ENCODE measurements around the gene HTR1D. TPM values are rescaled to one million over a fixed set of nuclear protein-coding genes. Genes with fewer than 3 reads are reported as not detected.

HTR1D gene
- total and polyA plus RNA-seq, 2 experiments from 2014 or later = not detected

DNA sequence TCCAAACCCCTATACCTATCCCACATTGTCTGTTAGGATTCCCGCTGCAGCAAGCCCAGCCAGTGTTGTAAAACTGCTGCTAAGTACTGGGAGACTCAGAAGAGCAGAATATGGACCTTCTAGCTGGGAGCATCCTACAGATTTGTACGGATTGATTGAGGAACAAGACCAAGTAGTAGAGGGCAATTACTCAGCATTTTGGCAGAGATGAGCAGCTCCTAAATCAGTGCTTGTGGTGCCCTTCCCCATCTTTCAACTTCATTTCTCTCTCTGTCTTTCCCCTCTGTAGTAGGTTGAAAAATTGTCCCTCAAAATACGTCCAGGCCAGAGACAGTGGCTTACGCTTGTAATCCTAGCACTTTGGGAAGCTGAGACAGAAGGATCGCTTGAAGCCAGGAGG is 37.3 kb upstream of the HTR1D start:
- H3K27ac ChIP-seq = no peak overlapping the region
- H3K79me2 ChIP-seq (ENCODE audit: insufficient read depth) = no peaks in the 10 kb centered on the region
- WGBS, 2 experiments (ENCODE audit: low coverage in 1 of 2, low lambda C conversion rate in 2 of 2, missing lambda C conversion rate in 2 of 2) = 80 to 81% methylated on average over 5 of the region's 5 CpGs
- no peak overlapping the region for H2AFZ ChIP-seq
- H3K36me3 ChIP-seq (ENCODE audit: low read depth) = no peaks in the 10 kb centered on the region
- H3K9me2 ChIP-seq (ENCODE audit: insufficient read depth) = no peaks in the 10 kb centered on the region
- H3K9me3 ChIP-seq (ENCODE audit: low read depth) = no peaks in the 10 kb centered on the region
- H3K4me3 ChIP-seq = no peak overlapping the region
- no peaks in the 10 kb centered on the region for H3F3A ChIP-seq (ENCODE audit: insufficient read depth)
- in situ Hi-C loops (cut with MboI) = no loop called here
- TF ChIP-seq EZH2phosphoT487 (IDR thresholded peaks at IDR 0.05; ENCODE audit: insufficient read depth, low read depth) (no peak), EZH2 (IDR thresholded peaks at IDR 0.05; ENCODE audit: insufficient read depth, poor library complexity, severe bottlenecking) (no peak)
- no peak overlapping the region for H3K9ac ChIP-seq
- no peak for DNase-seq
- H3K4me1 ChIP-seq (ENCODE audit: insufficient read depth) = no peaks in the 10 kb centered on the region
- no peaks in the 10 kb centered on the region for H4K20me1 ChIP-seq (ENCODE audit: insufficient read depth)
- H3K4me2 ChIP-seq (ENCODE audit: unreplicated experiment) = no peak overlapping the region
- H3K27me3 ChIP-seq (replicated peaks; ENCODE audit: insufficient read depth) = no peaks in the 10 kb centered on the region; the same call in 1 of the 2 replicates

DNA sequence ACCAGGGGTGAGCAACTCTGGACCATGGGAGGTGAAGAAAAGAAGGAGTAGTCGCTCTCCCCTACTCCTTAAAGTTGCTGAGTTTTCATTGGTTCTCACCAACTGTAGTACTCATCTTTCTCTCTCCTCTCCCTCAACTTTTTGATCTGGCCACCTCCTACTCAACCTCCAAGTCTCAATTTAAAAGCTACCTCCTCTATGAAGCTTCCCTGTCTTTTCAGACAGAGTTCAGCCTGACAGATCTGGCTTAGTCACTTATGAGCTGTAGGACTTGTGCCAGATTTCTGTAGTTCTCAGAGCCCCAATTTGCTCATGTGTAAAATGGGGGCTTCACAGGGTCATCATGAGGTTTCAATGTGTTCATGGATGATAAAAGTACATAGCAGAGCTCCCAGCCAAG is 34.5 kb upstream of the HTR1D start:
- Histone ChIP-seq H2AFZ (no peak overlapping the region), H3K4me2 (ENCODE audit: unreplicated experiment) (no peak overlapping the region), H3K9me2 (ENCODE audit: insufficient read depth) (no peaks in the 10 kb centered on the region), H3F3A (ENCODE audit: insufficient read depth) (no peaks in the 10 kb centered on the region), H4K20me1 (ENCODE audit: insufficient read depth) (no peaks in the 10 kb centered on the region), H3K27me3 (replicated peaks; ENCODE audit: insufficient read depth) (no peaks in the 10 kb centered on the region; the same call in 1 of the 2 replicates), H3K27ac (no peak overlapping the region), H3K4me3 (no peak overlapping the region), H3K79me2 (ENCODE audit: insufficient read depth) (no peaks in the 10 kb centered on the region), H3K4me1 (ENCODE audit: insufficient read depth) (no peaks in the 10 kb centered on the region), H3K9ac (no peak overlapping the region), H3K9me3 (ENCODE audit: low read depth) (no peaks in the 10 kb centered on the region), H3K36me3 (ENCODE audit: low read depth) (no peaks in the 10 kb centered on the region)
- 40 to 67% methylated on average over 1 of the region's 1 CpG for WGBS, 2 experiments (ENCODE audit: low coverage in 1 of 2, low lambda C conversion rate in 2 of 2, missing lambda C conversion rate in 2 of 2)
- peak; percentile 33 for DNase-seq
- in situ Hi-C loops (cut with MboI) = no loop called here
- no peak for TF ChIP-seq EZH2 (IDR thresholded peaks at IDR 0.05; ENCODE audit: insufficient read depth, poor library complexity, severe bottlenecking)
- no peak for TF ChIP-seq EZH2phosphoT487 (IDR thresholded peaks at IDR 0.05; ENCODE audit: insufficient read depth, low read depth)

DNA sequence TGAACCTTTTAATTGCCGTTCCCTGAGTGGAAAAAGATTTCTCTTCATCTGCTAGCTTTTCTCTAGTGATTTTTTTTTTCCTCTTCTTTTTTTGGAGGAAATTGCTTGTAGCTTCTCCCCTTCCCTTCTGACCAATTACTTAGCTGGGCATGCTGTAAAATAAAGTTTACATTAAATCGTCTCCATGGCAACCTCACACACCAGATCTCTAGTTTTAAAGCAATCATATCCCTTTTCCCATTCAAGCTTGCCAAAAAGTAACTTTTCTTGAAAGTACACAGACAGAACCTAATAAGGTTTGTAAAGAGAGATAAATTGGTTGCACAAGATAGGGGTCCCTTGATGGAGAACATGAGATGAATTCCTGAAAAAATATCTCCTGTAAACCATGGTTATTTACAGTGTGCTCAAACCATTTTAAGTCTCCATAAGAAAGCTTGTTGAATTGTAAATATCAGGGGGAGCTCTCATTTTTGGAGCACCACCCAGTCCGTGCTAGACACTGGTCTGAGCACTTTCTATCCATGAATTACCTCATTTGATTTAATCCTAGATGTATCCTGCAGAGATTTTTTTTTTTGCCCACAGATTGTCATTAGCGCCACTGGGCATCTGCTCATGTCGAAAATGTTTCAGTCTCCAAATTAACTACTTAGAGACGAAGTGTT is 32.6 kb upstream of the HTR1D start:
- no peaks in the 10 kb centered on the region for H4K20me1 ChIP-seq (ENCODE audit: insufficient read depth)
- no peaks in the 10 kb centered on the region for H3K79me2 ChIP-seq (ENCODE audit: insufficient read depth)
- H3K36me3 ChIP-seq (ENCODE audit: low read depth) = no peaks in the 10 kb centered on the region
- no peak for DNase-seq
- H2AFZ ChIP-seq = no peak overlapping the region
- no peaks in the 10 kb centered on the region for H3F3A ChIP-seq (ENCODE audit: insufficient read depth)
- no peaks in the 10 kb centered on the region; the same call in 1 of the 2 replicates for H3K27me3 ChIP-seq (replicated peaks; ENCODE audit: insufficient read depth)
- TF ChIP-seq EZH2phosphoT487 (IDR thresholded peaks at IDR 0.05; ENCODE audit: insufficient read depth, low read depth) (no peak), EZH2 (IDR thresholded peaks at IDR 0.05; ENCODE audit: insufficient read depth, poor library complexity, severe bottlenecking) (no peak)
- 60% methylated on average over 6 of the region's 6 CpGs for WGBS, 2 experiments (ENCODE audit: low coverage in 1 of 2, low lambda C conversion rate in 2 of 2, missing lambda C conversion rate in 2 of 2)
- in situ Hi-C loops (cut with MboI) = no loop called here
- H3K27ac ChIP-seq = no peak overlapping the region
- H3K4me3 ChIP-seq = no peak overlapping the region
- no peaks in the 10 kb centered on the region for H3K9me3 ChIP-seq (ENCODE audit: low read depth)
- H3K4me2 ChIP-seq (ENCODE audit: unreplicated experiment) = no peak overlapping the region
- no peaks in the 10 kb centered on the region for H3K4me1 ChIP-seq (ENCODE audit: insufficient read depth)
- H3K9me2 ChIP-seq (ENCODE audit: insufficient read depth) = no peaks in the 10 kb centered on the region
- no peak overlapping the region for H3K9ac ChIP-seq

DNA sequence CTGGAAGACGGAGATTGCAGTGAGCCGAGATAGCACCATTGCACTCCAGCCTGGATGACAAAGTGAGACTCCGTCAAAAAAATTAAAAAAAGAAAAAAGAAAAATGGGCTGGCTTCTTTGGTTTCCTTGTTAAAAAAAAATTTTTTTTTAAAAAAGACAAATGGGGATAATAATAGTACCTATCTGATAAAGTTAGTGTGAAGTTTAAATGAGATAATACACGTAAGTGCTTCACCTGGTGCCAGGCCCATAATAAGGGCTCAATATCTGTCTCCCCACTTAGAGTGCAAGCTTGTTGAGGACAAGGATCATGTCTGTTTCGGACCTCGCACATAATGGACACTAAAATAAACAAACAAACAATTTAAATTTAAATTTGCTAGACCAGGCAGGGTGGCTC is 30.0 kb upstream of the HTR1D start:
- no peak for TF ChIP-seq EZH2phosphoT487 (IDR thresholded peaks at IDR 0.05; ENCODE audit: insufficient read depth, low read depth)
- no peak for TF ChIP-seq EZH2 (IDR thresholded peaks at IDR 0.05; ENCODE audit: insufficient read depth, poor library complexity, severe bottlenecking)

More for the DNA sequence above, 30.0 kb upstream of the HTR1D start:
- no peaks in the 10 kb centered on the region for H3F3A ChIP-seq (ENCODE audit: insufficient read depth)
- WGBS, 2 experiments (ENCODE audit: low coverage in 1 of 2, low lambda C conversion rate in 2 of 2, missing lambda C conversion rate in 2 of 2) = 88 to 91% methylated on average over 6 of the region's 6 CpGs
- no peak for DNase-seq
- no peak overlapping the region for H3K4me2 ChIP-seq (ENCODE audit: unreplicated experiment)
- H2AFZ ChIP-seq = no peak overlapping the region
- H3K27ac ChIP-seq = no peak overlapping the region
- no peaks in the 10 kb centered on the region for H4K20me1 ChIP-seq (ENCODE audit: insufficient read depth)
- no peaks in the 10 kb centered on the region for H3K36me3 ChIP-seq (ENCODE audit: low read depth)
- H3K4me1 ChIP-seq (ENCODE audit: insufficient read depth) = no peaks in the 10 kb centered on the region
- H3K27me3 ChIP-seq (replicated peaks; ENCODE audit: insufficient read depth) = no peaks in the 10 kb centered on the region; the same call in 1 of the 2 replicates
- H3K9ac ChIP-seq = no peak overlapping the region
- no peaks in the 10 kb centered on the region for H3K79me2 ChIP-seq (ENCODE audit: insufficient read depth)
- H3K9me3 ChIP-seq (ENCODE audit: low read depth) = no peaks in the 10 kb centered on the region
- in situ Hi-C loops (cut with MboI) = no loop called here
- no peaks in the 10 kb centered on the region for H3K9me2 ChIP-seq (ENCODE audit: insufficient read depth)
- no peak overlapping the region for H3K4me3 ChIP-seq
